HG03175 (cell line): Measurements from ENCODE around the gene FUT4.
A peak's percentile ranks its signal among the peaks of the same experiment; 100 is the strongest.
"Not testable (repeated sequence)": the region's sequence is repeated elsewhere in the genome, so short reads cannot be mapped to it uniquely, and the experiment has no call there.

Experiments used
- ATAC-seq: cut with Tn5 transposase; IDR thresholded peaks from one replicate; pipeline ENCODE4 v1.9.1; 2021; ENCODE audit warnings: mild to moderate bottlenecking, moderate library complexity; ENCODE audit not compliant: unreplicated experiment

Gene FUT4, protein sequence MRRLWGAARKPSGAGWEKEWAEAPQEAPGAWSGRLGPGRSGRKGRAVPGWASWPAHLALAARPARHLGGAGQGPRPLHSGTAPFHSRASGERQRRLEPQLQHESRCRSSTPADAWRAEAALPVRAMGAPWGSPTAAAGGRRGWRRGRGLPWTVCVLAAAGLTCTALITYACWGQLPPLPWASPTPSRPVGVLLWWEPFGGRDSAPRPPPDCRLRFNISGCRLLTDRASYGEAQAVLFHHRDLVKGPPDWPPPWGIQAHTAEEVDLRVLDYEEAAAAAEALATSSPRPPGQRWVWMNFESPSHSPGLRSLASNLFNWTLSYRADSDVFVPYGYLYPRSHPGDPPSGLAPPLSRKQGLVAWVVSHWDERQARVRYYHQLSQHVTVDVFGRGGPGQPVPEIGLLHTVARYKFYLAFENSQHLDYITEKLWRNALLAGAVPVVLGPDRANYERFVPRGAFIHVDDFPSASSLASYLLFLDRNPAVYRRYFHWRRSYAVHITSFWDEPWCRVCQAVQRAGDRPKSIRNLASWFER

GRCh38 chr11:94543695-94544645 lies at the start of gene FUT4:
FUT4 (plus strand) TSS chr11:94543921; CDS start chr11:94544134, 213 bp downstream.
- peak; percentile 84 for ATAC-seq

GRCh38 chr11:94494126-94494680 lies 49.5 kb upstream of the FUT4 start:
- ATAC-seq, result peak; percentile 63

DNA sequence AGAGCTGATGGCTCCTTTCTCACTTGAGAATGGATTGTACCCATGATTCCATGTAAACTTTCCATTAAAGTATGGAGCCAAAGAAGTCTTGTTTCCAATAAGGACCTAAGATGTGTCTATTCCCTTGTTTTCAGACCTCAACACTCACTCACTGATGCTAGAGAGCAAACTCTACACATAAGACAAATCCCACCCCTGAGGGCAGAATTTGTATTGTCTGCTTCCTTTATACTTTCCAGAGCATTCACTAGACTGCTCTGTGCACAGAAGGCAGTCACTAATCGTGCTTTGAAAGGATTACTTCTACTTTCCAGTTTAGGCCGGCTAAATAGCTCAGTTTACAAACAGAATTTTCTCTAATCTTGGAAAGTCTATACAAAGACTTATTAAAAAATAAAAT lies 43.5 kb upstream of the FUT4 start:
- no peak for ATAC-seq

DNA sequence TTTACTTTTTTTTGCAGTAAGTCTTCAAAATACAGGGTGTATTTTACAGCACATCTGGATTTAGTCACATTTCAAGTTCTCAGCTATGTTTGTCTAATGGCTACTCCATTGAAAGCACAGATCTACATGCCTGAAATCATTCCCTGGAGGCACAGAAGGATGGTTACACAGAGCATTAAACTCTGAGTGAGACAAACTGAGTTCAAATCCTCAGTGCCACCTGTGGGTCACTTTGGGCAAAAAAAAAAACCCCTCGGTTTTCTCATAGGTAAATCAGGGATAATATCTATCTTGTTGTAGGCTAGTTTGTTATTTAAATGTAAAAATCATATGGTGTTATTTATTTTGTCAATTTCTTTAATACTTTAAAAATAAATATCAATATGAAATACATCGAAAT lies 42.2 kb upstream of the FUT4 start:
- no peak for ATAC-seq

DNA sequence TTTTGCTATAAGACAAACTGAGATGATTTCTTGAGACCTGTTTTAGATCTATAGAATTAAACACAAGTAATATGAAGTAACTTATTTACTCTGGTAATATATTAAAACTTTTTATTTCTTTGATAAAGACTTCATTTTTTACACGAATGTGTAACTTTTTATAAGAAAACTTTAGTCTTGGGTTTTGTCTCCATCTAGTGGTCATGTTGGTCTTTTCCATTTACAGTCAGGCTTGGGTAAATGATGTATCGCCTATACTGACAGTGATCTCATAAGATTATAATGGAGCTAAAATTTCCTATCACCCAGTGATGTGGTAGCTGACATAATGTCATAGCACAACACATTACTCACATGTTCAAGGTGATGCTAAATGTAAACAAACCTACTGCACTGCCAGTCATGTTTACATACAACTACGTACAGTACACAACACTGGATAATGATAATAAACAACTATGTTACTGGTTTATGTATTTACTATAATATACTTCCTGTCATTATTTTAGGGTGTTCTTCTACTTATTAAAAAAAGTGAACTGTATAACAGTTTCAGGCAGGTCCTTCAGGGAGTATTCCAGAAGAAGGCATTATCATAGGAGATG lies 38.9 kb upstream of the FUT4 start:
- ATAC-seq, result no peak

DNA sequence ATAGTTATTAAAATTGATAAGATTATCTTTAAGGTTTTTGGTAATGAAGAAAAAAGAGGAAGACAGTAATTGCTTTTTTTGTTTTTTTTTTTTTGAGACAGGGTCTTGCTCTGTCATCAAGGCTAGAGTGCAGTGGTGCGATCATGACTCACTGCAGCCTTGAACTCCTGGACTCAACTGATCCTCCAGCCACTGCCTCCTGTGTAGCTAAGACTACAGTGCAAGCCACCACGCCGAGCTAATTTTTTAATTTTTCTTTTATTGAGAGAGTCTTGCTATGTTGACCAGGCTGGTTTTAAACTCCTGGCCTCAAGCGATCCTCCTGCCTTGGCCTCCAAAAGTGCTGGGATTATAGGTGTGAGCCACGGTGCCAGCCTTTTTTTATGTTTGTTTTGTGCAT lies 37.2 kb upstream of the FUT4 start:
- ATAC-seq, result not testable (repeated sequence)

DNA sequence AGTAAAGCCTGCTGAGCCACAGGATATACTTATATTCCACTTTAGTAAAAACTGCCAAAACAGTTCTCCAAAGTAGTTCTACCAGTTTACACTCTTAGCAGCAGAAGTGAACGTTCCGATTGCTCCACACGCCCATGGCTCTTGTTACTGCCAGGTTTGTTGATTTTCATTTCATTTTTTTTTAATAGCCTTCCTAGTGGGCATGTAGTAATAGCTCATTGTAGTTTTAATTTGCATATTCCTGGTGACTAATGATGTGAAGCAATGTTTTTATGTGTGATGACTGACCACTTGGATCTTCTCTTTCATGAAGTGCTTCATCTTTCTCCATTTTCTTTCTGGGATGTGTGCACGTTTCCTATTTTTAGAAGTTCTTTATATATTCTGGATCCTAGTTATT lies 36.2 kb upstream of the FUT4 start:
- no peak for ATAC-seq

DNA sequence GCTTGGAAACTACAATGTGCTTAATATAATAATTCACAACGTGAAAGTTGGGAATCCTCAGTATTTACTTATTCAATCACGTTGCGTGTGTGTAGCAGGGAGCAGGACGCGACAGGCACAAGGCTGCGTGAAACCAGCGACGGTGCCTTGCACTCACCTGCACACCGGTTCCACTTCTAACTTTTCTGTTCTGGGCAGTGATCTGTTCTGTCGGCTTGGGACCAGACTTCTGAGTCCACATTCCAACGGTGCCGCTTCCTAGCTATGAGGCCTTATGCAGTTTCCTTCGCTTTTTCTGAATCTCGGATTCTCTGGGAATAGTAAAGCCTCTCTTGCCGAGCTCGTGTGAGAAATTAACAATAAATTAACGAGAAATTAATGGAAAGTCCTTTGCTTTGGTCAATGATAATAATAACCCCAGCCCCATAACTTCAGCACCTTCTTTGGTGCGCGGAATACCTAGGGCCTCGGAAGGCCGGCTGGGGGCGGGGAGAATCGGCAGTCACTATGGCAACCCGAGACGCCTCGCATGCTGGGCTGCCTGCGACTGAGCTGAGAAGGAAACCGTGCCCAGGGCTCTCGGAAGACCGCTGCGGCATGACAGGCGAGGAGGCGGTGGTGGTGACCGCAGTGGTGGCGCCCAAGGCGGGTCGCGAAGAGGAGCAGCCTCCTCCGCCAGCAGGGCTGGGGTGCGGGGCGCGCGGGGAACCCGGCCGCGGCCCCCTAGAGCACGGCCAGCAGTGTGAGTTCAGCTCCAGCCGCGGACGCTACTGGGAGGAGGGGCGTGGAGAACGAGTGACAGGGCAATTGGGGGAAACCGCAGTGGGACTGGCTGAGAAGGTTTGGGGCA lies 31.6 kb upstream of the FUT4 start, which contains the start of gene C11orf97:
C11orf97 (plus strand) TSS at position 530 of the 850 bp plus-strand sequence; CDS start at position 598, 68 bp downstream.
- peak; percentile 91 for ATAC-seq

DNA sequence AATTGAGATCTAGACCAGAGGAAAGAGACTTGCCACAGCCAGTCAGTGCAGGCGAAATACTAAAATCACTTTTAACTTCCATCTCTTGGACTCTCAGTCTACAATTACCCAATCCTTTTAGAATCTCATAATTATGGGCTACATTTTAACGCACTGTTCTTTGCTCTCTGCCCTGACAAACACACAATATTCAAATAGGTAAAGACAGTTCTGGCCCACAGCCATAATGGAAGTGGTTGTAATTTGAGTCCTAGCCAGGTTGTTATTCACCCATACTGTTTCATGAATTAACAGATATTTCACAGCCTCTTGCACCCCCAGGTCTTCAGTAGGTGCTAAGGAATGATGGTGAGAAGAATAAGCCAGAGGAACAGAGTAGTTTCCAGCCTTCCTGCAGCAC lies 30.6 kb upstream of the FUT4 start:
- ATAC-seq, result no peak

GRCh38 chr11:94515398-94515797 lies 28.3 kb upstream of the FUT4 start:
- ATAC-seq, result no peak

DNA sequence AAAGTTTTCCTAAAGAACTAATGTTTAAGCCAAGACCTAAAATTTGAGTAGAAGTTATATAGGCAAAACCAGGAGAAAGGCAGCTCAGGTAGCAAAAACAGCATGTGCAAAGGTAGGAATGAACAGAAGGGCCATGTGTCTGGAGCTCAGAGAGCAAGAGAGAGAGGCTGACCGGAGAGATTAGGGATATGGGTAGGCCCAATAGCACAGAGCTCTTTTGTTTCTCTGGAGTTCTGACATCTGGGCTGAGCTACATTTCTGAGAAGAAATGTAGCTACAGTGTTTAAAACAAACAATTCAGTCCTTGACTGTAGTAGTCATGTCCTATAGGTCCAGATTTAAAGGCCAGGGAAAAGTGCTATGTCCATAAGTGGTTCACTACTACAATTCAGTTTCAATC lies 27.0 kb upstream of the FUT4 start:
- no peak for ATAC-seq

GRCh38 chr11:94518300-94518699 lies 25.4 kb upstream of the FUT4 start:
- ATAC-seq, result no peak

- ATAC-seq, result peak; percentile 41
Measured at GRCh38 chr11:94519478-94520084, 24.1 kb upstream of the FUT4 start.

- peak; percentile 58 for ATAC-seq
Measured at GRCh38 chr11:94521684-94522083, 22.0 kb upstream of the FUT4 start.

DNA sequence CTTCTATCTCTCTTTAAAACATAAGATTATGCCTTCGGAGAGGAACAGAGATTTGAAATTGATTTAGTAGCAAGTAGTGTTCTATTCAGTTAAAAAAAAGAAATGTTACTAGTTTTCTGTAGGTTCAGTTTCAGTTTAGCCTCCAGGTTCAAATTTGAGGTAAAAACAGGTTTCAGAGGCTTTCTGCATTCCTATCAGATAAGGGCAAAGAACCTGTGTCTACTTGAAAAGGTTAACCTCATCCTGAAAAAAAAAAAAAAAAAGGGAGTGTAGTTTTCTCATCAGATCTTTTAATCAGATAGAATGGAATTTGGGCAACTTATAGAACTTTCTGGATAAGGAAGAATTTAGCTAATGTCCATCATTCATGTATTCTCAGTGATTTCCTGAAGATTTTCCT lies 19.4 kb upstream of the FUT4 start:
- ATAC-seq, result no peak

DNA sequence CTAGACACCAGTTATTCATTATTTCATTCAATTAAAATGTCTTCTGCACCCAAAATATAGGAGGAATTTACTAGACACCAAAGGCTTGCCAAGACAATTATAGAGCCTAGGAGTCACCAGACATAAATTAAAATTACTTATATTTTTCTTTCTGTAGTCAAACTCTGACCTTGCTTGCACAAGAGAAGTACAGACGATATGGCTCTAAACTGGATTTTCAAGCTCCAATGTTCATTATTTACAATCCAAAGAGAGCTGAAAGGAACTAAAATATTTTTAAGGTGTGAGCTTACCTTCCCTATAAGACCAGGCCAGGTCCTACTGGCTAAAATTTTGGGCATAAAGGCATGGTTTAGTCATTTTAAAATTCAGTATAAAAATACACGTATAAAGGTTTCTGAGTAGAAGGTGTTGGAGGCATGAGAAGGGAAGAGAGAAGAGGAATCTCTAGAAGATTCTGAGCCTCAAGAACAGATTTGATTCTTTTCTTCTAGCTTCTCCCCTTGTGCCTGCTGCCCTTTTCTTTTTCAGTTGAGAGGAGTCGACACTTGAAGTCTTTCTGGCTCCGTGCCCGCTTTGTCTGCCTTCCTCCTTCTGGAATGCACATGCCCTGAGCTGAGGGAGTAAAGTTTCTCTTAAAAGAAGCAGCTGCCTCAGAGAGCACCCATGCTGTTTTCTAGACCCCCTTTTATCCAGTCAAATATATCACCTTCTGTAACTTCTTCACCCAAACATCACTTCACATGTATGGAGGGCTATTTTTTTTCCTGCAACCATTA lies 18.0 kb upstream of the FUT4 start:
- ATAC-seq, result no peak

- ATAC-seq, result no peak
Measured at GRCh38 chr11:94526645-94527438, 16.9 kb upstream of the FUT4 start.

GRCh38 chr11:94528551-94528950 lies 15.2 kb upstream of the FUT4 start:
- ATAC-seq, result no peak
